Astrocyte of the cerebellum (primary cell): ENCODE data around the gene DOCK4.

ENCODE experiments used
- DNase-seq: peaks from one replicate; pipeline ENCODE4 v3.0.0-alpha.2; 2011; ENCODE audit warnings: low read depth
- H3K4me3 ChIP-seq: 2 replicates; pipeline ENCODE4 v1.5.1; 2011; ENCODE audit warnings: mild to moderate bottlenecking, low read depth, low read length, moderate library complexity
- in situ Hi-C: cut with HindIII; loops from 2 replicates; pipeline ENCODE4 v1.10.0; 2017; ENCODE audit warnings: low sequenced_read_pairs
- TF ChIP-seq, protein P1 (sequence below): IDR thresholded peaks from 2 replicates; pipeline ENCODE4 v1.5.1; 2012; ENCODE audit warnings: low read length, low read depth, moderate library complexity, mild to moderate bottlenecking; ENCODE audit errors: missing control alignments

DOCK4 gene

DNA sequence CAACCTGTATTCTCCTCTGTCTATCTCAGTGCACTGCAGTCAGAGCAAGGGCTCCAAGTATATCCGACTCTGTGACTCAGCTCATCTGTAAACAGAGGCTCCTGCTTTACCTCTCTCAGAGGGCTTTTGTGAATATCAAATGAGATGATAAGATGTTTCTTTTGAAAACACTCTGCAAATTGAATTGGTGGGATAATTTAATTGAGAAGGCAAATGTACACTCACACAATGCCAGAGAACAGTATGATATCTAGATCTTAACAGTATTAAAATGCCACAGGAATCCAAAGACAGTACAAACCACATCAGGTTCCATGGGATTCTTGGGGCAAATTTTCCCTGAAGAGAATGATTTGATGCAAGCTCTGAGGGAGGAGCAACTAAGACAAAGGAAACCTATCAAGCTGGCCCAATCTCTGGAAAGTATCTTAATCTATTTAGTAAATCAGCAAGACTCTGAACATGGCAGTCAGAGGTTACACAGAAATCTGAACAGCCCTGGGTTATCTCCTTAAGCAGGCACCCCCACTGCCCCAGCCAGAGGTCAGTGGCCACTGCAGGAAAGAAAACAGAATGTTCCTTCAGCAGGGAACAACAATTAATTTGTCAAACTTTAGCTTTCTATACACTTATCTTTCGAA lies 45.9 kb downstream of the DOCK4 start:
- TF ChIP-seq, protein P1, sequence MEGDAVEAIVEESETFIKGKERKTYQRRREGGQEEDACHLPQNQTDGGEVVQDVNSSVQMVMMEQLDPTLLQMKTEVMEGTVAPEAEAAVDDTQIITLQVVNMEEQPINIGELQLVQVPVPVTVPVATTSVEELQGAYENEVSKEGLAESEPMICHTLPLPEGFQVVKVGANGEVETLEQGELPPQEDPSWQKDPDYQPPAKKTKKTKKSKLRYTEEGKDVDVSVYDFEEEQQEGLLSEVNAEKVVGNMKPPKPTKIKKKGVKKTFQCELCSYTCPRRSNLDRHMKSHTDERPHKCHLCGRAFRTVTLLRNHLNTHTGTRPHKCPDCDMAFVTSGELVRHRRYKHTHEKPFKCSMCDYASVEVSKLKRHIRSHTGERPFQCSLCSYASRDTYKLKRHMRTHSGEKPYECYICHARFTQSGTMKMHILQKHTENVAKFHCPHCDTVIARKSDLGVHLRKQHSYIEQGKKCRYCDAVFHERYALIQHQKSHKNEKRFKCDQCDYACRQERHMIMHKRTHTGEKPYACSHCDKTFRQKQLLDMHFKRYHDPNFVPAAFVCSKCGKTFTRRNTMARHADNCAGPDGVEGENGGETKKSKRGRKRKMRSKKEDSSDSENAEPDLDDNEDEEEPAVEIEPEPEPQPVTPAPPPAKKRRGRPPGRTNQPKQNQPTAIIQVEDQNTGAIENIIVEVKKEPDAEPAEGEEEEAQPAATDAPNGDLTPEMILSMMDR, result no peak
- in situ Hi-C loops, result no loop called here
- H3K4me3 ChIP-seq, result no peak overlapping the region
- DNase-seq, result peak; percentile 63

DNA sequence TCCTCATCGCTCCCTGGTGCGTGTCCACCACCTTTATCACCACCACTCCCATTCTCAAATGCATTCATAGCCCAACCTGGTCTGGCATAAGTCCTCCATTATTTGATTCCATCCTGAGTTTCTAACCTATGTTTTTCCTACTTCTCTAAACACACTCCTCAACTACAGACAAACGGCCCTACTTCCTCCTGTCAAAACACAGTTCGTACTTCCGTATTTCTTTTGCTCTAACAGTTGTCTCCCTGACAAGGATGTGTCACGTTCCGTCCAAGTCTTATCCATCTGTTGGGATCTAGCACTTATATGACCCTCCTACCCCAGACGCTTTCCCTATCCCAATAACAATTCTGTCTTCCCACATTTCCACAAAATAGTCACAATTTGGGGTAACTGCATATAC lies 46.8 kb downstream of the DOCK4 start:
- TF ChIP-seq, protein P1, result no peak
- H3K4me3 ChIP-seq, result no peak overlapping the region
- in situ Hi-C loops, result no loop called here
- DNase-seq, result no peak

DNA sequence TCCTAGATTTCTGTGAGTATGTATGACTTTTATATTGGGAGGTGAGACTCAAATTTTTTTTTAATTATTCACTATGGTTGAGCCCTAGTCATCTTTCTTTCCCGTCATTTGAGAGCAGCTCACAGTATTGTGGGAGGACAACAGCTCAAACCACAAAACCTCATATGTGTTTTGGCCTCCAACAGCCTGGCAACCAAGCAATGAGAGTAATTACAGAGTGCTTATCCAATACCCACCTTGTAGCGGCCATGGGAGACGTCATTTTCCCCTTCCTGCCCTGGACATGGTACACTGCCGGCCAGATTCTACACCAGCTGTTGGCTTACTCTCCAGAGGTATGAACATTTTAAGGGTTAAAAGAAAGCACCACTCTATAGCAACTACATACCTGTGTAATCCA lies 49.1 kb downstream of the DOCK4 start:
- H3K4me3 ChIP-seq, result no peak overlapping the region
- TF ChIP-seq, protein P1, result no peak
- peak; percentile 95 for DNase-seq
- in situ Hi-C loops, result no loop called here

DNA sequence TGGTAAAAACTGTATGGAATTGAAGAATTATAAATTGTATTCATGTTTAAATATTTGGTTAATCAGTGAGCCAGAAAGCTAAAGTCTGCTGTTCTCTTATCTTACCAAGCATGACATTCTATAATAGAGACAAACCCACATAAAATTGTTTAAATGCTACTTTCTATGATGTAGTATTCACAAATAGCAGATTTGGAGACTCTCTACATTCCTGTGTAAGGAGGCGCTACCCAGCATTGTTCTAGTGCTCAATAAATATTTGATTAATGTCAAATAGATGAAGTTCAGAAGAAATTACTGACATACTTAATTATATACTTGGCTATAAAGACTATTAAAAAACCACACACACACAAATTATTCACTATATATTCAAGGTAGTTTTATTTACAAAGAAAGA lies 49.8 kb downstream of the DOCK4 start:
- no peak overlapping the region for H3K4me3 ChIP-seq
- no peak for DNase-seq
- in situ Hi-C loops, result no loop called here
- TF ChIP-seq, protein P1, result no peak

DNA sequence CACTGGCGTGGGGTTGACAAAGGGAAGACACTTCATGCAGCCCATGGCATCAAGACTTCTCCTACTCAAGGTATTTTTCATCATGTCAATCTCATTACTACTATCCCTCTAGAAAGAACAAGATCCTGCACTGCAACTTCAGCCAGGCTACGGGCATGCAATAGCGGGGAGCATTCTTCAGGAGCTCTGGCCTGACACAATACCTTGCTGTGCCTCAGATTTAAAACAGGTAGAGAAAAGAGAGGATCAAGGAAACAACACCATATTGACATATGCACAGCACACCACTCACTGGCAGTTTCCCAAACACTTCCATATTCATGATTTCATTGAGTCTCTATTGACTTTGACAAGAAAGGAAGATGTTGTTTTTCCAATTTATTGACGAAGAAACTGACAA lies 51.5 kb downstream of the DOCK4 start:
- no peak for DNase-seq
- in situ Hi-C loops, result no loop called here
- H3K4me3 ChIP-seq, result no peak overlapping the region
- TF ChIP-seq, protein P1, result no peak

DNA sequence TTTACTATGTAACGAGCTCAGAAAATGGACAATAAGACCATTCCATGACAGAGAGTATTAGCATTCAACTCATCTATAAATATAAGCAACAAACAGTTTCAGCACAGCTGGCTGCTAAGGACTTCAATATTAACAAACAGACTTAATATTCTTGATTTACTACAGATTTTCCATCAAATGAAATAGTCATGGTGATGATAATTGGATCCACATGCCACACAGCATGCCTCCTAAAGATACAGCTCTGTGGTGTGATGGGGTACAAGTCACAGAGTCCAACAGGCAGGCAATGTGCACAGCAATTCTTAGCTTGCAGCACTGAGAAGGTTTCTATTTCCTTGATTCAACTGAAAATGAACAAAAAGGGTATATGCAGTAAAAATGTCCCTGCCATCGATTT lies 54.0 kb downstream of the DOCK4 start:
- H3K4me3 ChIP-seq, result no peak overlapping the region
- DNase-seq, result no peak
- in situ Hi-C loops, result no loop called here
- TF ChIP-seq, protein P1, result no peak
